Bone marrow (tissue), 2 donors: Measurements from ENCODE around the gene BMPR1B.
"Not testable (repeated sequence)": the region's sequence is repeated elsewhere in the genome, so short reads cannot be mapped to it uniquely, and the experiment has no call there.

Experiments
- DNase-seq, 2 donors: peaks; one replicate each; lab custom pipeline; 2025; lab: John Stamatoyannopoulos, UW

The BMPR1B gene

GRCh38 chr4:94763005-94763404 lies 5.2 kb downstream of the BMPR1B start:
- no peak for DNase-seq

- DNase-seq, result no peak
These were observed 5.7 kb downstream of the BMPR1B start for GRCh38 chr4:94763500-94763899.

- no peak for DNase-seq
These were observed 6.3 kb downstream of the BMPR1B start for GRCh38 chr4:94764069-94764468.

GRCh38 chr4:94765174-94765573 lies 7.4 kb downstream of the BMPR1B start:
- DNase-seq, result no peak

- no peak for DNase-seq
These were observed 7.9 kb downstream of the BMPR1B start for GRCh38 chr4:94765648-94766047.

GRCh38 chr4:94766856-94767255 lies 9.1 kb downstream of the BMPR1B start:
- no peak for DNase-seq

GRCh38 chr4:94767446-94767845 lies 9.7 kb downstream of the BMPR1B start:
- no peak for DNase-seq

- no peak for DNase-seq
These were observed 25.0 kb downstream of the BMPR1B start for GRCh38 chr4:94782707-94783106.

- no peak for DNase-seq
These were observed 33.9 kb downstream of the BMPR1B start for GRCh38 chr4:94791701-94792100.

GRCh38 chr4:94798808-94799207 lies 41.1 kb downstream of the BMPR1B start:
- DNase-seq, result no peak

- DNase-seq, result no peak
These were observed 43.3 kb downstream of the BMPR1B start for GRCh38 chr4:94801016-94801415.

GRCh38 chr4:94802091-94802490 lies 44.3 kb downstream of the BMPR1B start:
- DNase-seq, result no peak

- no peak for DNase-seq
These were observed 45.4 kb downstream of the BMPR1B start for GRCh38 chr4:94803181-94803580.

GRCh38 chr4:94804650-94805049 lies 46.9 kb downstream of the BMPR1B start:
- DNase-seq, result no peak

GRCh38 chr4:94806376-94806775 lies 48.6 kb downstream of the BMPR1B start:
- no peak for DNase-seq

- DNase-seq, result no peak
These were observed 53.9 kb downstream of the BMPR1B start for GRCh38 chr4:94811643-94812042.

GRCh38 chr4:94813221-94813620 lies 55.5 kb downstream of the BMPR1B start:
- DNase-seq, result no peak

- DNase-seq, result no peak
These were observed 56.5 kb downstream of the BMPR1B start for GRCh38 chr4:94814237-94814636.

GRCh38 chr4:94819371-94820168 lies 61.8 kb downstream of the BMPR1B start:
- DNase-seq, result no peak

- no peak for DNase-seq
These were observed 68.5 kb downstream of the BMPR1B start for GRCh38 chr4:94826206-94826605.

GRCh38 chr4:94827481-94828110 lies 69.8 kb downstream of the BMPR1B start:
- DNase-seq, result no peak

GRCh38 chr4:94828882-94829281 lies 71.1 kb downstream of the BMPR1B start:
- DNase-seq, result no peak

- no peak for DNase-seq
These were observed 73.9 kb downstream of the BMPR1B start for GRCh38 chr4:94831607-94832006.

- DNase-seq, result not testable (repeated sequence)
These were observed 74.6 kb downstream of the BMPR1B start for GRCh38 chr4:94832329-94832728.
